ENCODE measurements around the gene ELL3. TPM values are rescaled to one million over a fixed set of nuclear protein-coding genes. Genes with fewer than 3 reads are reported as not detected.

The ELL3 gene
- total and polyA plus RNA-seq, 2 of the 8 experiments (the other 6 are each of a cell fraction or from before 2014, with no cell fraction given) = 9.2 to 13.7 TPM

DNA sequence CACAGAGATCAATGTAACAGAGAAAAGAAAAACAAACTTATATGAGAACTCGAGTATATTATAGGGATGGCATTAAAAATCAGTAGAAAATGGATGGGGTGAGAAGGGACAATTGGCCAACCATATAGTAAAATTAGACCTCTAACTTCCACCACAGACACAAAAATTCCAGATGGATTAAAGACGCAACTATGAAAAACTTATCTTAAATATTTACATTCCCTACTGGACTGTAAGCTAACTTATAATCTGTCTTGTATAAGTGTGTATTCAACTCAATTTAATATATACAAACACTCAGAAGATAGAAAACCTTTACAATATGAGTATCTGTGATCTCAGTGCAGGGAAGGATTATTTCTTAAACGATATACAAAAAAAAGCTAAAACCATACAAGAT, 44.7 kb upstream of the ELL3 start:
- Histone ChIP-seq H3K9me3 (ENCODE audit: insufficient read depth in 2 of 2, low read depth in 1 of 2, low read length in 1 of 2) (peaks cover 0 to 3% of the 10 kb centered on the region in 2 experiments; a peak in 2 of 4 replicates), H4K8ac (ENCODE audit: extremely low read depth, insufficient read depth, low read length) (no peak overlapping the region), H3K36me3 (ENCODE audit: control insufficient read depth in 2 of 4, insufficient read depth in 4 of 4, low read length in 3 of 4) (peaks cover 0 to 12% (median 10%) of the 10 kb centered on the region in 4 experiments; a peak in 3 of 8 replicates), H3K23ac (ENCODE audit: insufficient read length) (no peak overlapping the region), H3K27me3 (replicated peaks in 1 of 4; ENCODE audit: control insufficient read depth in 3 of 4, extremely low read depth in 1 of 4, insufficient read depth in 3 of 4, low read length in 3 of 4) (peaks cover 0 to 16% (median 4%) of the 10 kb centered on the region in 4 experiments; a peak in 4 of 7 replicates), H3K14ac (ENCODE audit: insufficient read length) (no peak overlapping the region), H3K27ac (ENCODE audit: low read depth, low read length) (no peak overlapping the region), H2BK12ac (ENCODE audit: low read depth, low read length) (no peak overlapping the region), H3K4me2 (ENCODE audit: insufficient read depth in 1 of 2, low read depth in 2 of 2, low read length in 2 of 2) (no peak overlapping the region), H2BK120ac (replicated peaks; ENCODE audit: low read depth, low read length) (no peak overlapping the region), H4K5ac (ENCODE audit: insufficient read length, low read depth, low read length) (no peak overlapping the region), H3K4me3 (ENCODE audit: extremely low read depth in 1 of 4, insufficient read depth in 2 of 4, low read depth in 3 of 4, low read length in 4 of 4) (no peak overlapping the region), H2AFZ (ENCODE audit: low read length) (no peak overlapping the region), H3K18ac (ENCODE audit: extremely low read depth, low read length) (no peak overlapping the region), H4K91ac (replicated peaks; ENCODE audit: insufficient read length, low read length) (no peak overlapping the region), H2BK15ac (ENCODE audit: low read length) (no peak overlapping the region), H3K4me1 (replicated peaks in 1 of 4; ENCODE audit: control insufficient read depth in 3 of 4, insufficient read depth in 4 of 4, low read length in 3 of 4) (peaks cover 0 to 4% (median 0%) of the 10 kb centered on the region in 4 experiments; a peak in 2 of 7 replicates), H2AK5ac (ENCODE audit: low read depth, low read length) (no peak overlapping the region), H3K4ac (replicated peaks; ENCODE audit: insufficient read length, low read depth, low read length) (no peak overlapping the region), H4K20me1 (replicated peaks in 1 of 2; ENCODE audit: control insufficient read depth in 1 of 2, insufficient read depth in 2 of 2, low read length in 2 of 2) (no peaks in the 10 kb centered on the region), H3K9ac (replicated peaks in 1 of 4; ENCODE audit: extremely low read depth in 1 of 4, low read depth in 3 of 4, low read length in 3 of 4) (no peak overlapping the region), H3K56ac (replicated peaks; ENCODE audit: insufficient read length, low read depth, low read length) (no peak overlapping the region), H3K23me2 (ENCODE audit: low read depth, low read length) (no peaks in the 10 kb centered on the region), H3K79me1 (ENCODE audit: low read depth, low read length) (no peaks in the 10 kb centered on the region; the same call in none of the 2 replicates), H2BK20ac (ENCODE audit: low read length) (no peak overlapping the region), H3K79me2 (ENCODE audit: control insufficient read depth in 1 of 2, insufficient read depth in 2 of 2, low read length in 2 of 2) (peaks cover 3 to 41% of the 10 kb centered on the region in 2 experiments), H2BK5ac (ENCODE audit: low read depth, low read length) (no peak overlapping the region)
- CTCF ChIA-PET (ENCODE audit: partially characterized antibody) = interaction anchor here (1.5 kb wide), 1 partner anchor 60 kb away, joined by 3 read pairs; no protein-coding TSS in a partner anchor
- no peak for DNase-seq (ENCODE audit: low read depth in 1 of 2, low spot score in 2 of 2)
- no peak for FAIRE-seq
- WGBS, 2 experiments (ENCODE audit: extremely low coverage in 1 of 2, insufficient coverage in 1 of 2, insufficient read length in 1 of 2, insufficient replicate concordance in 2 of 2, low coverage in 1 of 2, low lambda C conversion rate in 2 of 2, missing lambda C conversion rate in 1 of 2) = 94% methylated on average over 3 of the region's 3 CpGs; no CpG with 5 or more reads in 1 of the 2 experiments
- TF ChIP-seq SRF (IDR thresholded peaks at IDR 0.05; ENCODE audit: low read depth, low read length) (no peak), SP2 (IDR thresholded peaks at IDR 0.05; ENCODE audit: low read length) (no peak), KDM1A (IDR thresholded peaks at IDR 0.05; ENCODE audit: borderline replicate concordance, low read length) (no peak), SP4 (IDR thresholded peaks at IDR 0.05; ENCODE audit: low read length) (no peak), RAD21 (IDR thresholded peaks at IDR 0.05 in 1 of 2, conservative IDR thresholded peaks at IDR 0.05 in 1 of 2; ENCODE audit: low read depth in 2 of 2, low read length in 2 of 2) (no peak), POLR2A (IDR thresholded peaks at IDR 0.05; ENCODE audit: control extremely low read depth in 1 of 2, low read depth in 2 of 2, low read length in 2 of 2) (no peak), CHD1 (IDR thresholded peaks at IDR 0.05; ENCODE audit: low read depth, low read length) (no peak), GTF2F1 (IDR thresholded peaks at IDR 0.05; ENCODE audit: borderline replicate concordance, low read depth, low read length) (no peak), SIN3A (conservative IDR thresholded peaks at IDR 0.05 in 1 of 2, IDR thresholded peaks at IDR 0.05 in 1 of 2; ENCODE audit: low read depth in 1 of 2, low read length in 2 of 2) (no peak), RFX5 (IDR thresholded peaks at IDR 0.05; ENCODE audit: borderline replicate concordance, low read depth, low read length) (no peak), POU5F1 (IDR thresholded peaks at IDR 0.05; ENCODE audit: low read depth, low read length) (no peak), SIX5 (IDR thresholded peaks at IDR 0.05; ENCODE audit: low read depth, low read length) (no peak), MAFK (IDR thresholded peaks at IDR 0.05; ENCODE audit: low read depth, low read length) (no peak), RNF2 (IDR thresholded peaks at IDR 0.05; ENCODE audit: borderline replicate concordance, low read depth, low read length, missing control alignments, poor library complexity, severe bottlenecking) (no peak)
- POLR2A ChIA-PET (ENCODE audit: partially characterized antibody) = interaction anchor here (1.1 kb wide), 1 partner anchor 10 kb away, joined by 4 read pairs; no protein-coding TSS in a partner anchor
